Suppressor macrophage (primary cell): Measurements from ENCODE around the gene ALDH1L2.

ENCODE experiments used
- DNase-seq, 4 experiments: peaks; one replicate each; pipeline ENCODE4 v3.0.0-alpha.2; 2020 to 2022

ALDH1L2 gene

GRCh38 chr12:104975587-104976343 is 108.5 kb downstream of the ALDH1L2 start:
- DNase-seq, result peak in 1 of 4 experiments; percentile 22

- peak; percentile 80 to 94 (median 90) for DNase-seq
These were observed 109.5 kb downstream of the ALDH1L2 start for GRCh38 chr12:104974626-104975290.

- DNase-seq, result no peak
These were observed 111.0 kb downstream of the ALDH1L2 start for GRCh38 chr12:104973250-104973649.

- DNase-seq, result peak in 2 of 4 experiments; percentile 28 to 37
These were observed 113.0 kb downstream of the ALDH1L2 start for GRCh38 chr12:104971306-104971705.
